ENCODE data around the gene GDPD5. TPM values are rescaled to one million over a fixed set of nuclear protein-coding genes. Genes with fewer than 3 reads are reported as not detected.

Gene GDPD5
- total RNA-seq, 1 donor from 2014 or later, result 9.7 TPM

GRCh38 chr11:75510723-75511019, 15.1 kb downstream of the GDPD5 start:
- Mint-ChIP-seq H3K4me3 (no peak overlapping the region), H3K27me3 (ENCODE audit: insufficient read depth) (peaks cover 2% of the 10 kb centered on the region), H3K27ac (no peak overlapping the region), H3K4me1 (ENCODE audit: low read depth) (peaks cover 9% of the 10 kb centered on the region), H3K36me3 (ENCODE audit: low read depth) (no peaks in the 10 kb centered on the region), H3K9me3 (no peaks in the 10 kb centered on the region)
- intact Hi-C loops (cut with micrococcal nuclease), result no loop called here
- DNase-seq (ENCODE audit: low spot score), result no peak

- intact Hi-C loops (cut with micrococcal nuclease), result no loop called here
- H3K9me3 Mint-ChIP-seq, result no peaks in the 10 kb centered on the region
- H3K27ac Mint-ChIP-seq, result no peak overlapping the region
- peaks cover 2% of the 10 kb centered on the region for H3K27me3 Mint-ChIP-seq (ENCODE audit: insufficient read depth)
- no peak overlapping the region for H3K4me3 Mint-ChIP-seq
- no peak for DNase-seq (ENCODE audit: low spot score)
- H3K4me1 Mint-ChIP-seq (ENCODE audit: low read depth), result peaks cover 9% of the 10 kb centered on the region
- no peaks in the 10 kb centered on the region for H3K36me3 Mint-ChIP-seq (ENCODE audit: low read depth)
Observed at GRCh38 chr11:75510004-75510722, 15.6 kb downstream of the GDPD5 start.

- peaks cover 2% of the 10 kb centered on the region for H3K27me3 Mint-ChIP-seq (ENCODE audit: insufficient read depth)
- H3K9me3 Mint-ChIP-seq, result no peaks in the 10 kb centered on the region
- no peaks in the 10 kb centered on the region for H3K36me3 Mint-ChIP-seq (ENCODE audit: low read depth)
- intact Hi-C loops (cut with micrococcal nuclease), result no loop called here
- H3K27ac Mint-ChIP-seq, result no peak overlapping the region
- DNase-seq (ENCODE audit: low spot score), result no peak
- H3K4me1 Mint-ChIP-seq (ENCODE audit: low read depth), result peaks cover 9% of the 10 kb centered on the region
- H3K4me3 Mint-ChIP-seq, result no peak overlapping the region
Observed at GRCh38 chr11:75509020-75509720, 16.6 kb downstream of the GDPD5 start.

- peaks cover 9% of the 10 kb centered on the region for H3K4me1 Mint-ChIP-seq (ENCODE audit: low read depth)
- peaks cover 2% of the 10 kb centered on the region for H3K27me3 Mint-ChIP-seq (ENCODE audit: insufficient read depth)
- intact Hi-C loops (cut with micrococcal nuclease), result no loop called here
- H3K9me3 Mint-ChIP-seq, result no peaks in the 10 kb centered on the region
- H3K27ac Mint-ChIP-seq, result peak overlapping the region; percentile 62
- no peaks in the 10 kb centered on the region for H3K36me3 Mint-ChIP-seq (ENCODE audit: low read depth)
- H3K4me3 Mint-ChIP-seq, result no peak overlapping the region
- DNase-seq (ENCODE audit: low spot score), result no peak
Observed at GRCh38 chr11:75508051-75508561, 17.6 kb downstream of the GDPD5 start.

- Mint-ChIP-seq H3K4me3 (no peak overlapping the region), H3K4me1 (ENCODE audit: low read depth) (peaks cover 10% of the 10 kb centered on the region), H3K9me3 (no peaks in the 10 kb centered on the region), H3K27me3 (ENCODE audit: insufficient read depth) (peaks cover 2% of the 10 kb centered on the region), H3K36me3 (ENCODE audit: low read depth) (no peaks in the 10 kb centered on the region), H3K27ac (peak overlapping the region; percentile 62)
- intact Hi-C loops (cut with micrococcal nuclease), result no loop called here
- DNase-seq (ENCODE audit: low spot score), result no peak
Observed at GRCh38 chr11:75507571-75507970, 18.2 kb downstream of the GDPD5 start.

GRCh38 chr11:75506827-75507226, 18.9 kb downstream of the GDPD5 start:
- Mint-ChIP-seq H3K36me3 (ENCODE audit: low read depth) (no peaks in the 10 kb centered on the region), H3K4me1 (ENCODE audit: low read depth) (peaks cover 18% of the 10 kb centered on the region), H3K27me3 (ENCODE audit: insufficient read depth) (peaks cover under 1% of the 10 kb centered on the region), H3K27ac (no peak overlapping the region), H3K4me3 (no peak overlapping the region), H3K9me3 (no peaks in the 10 kb centered on the region)
- intact Hi-C loops (cut with micrococcal nuclease), result no loop called here
- DNase-seq (ENCODE audit: low spot score), result no peak

DNA sequence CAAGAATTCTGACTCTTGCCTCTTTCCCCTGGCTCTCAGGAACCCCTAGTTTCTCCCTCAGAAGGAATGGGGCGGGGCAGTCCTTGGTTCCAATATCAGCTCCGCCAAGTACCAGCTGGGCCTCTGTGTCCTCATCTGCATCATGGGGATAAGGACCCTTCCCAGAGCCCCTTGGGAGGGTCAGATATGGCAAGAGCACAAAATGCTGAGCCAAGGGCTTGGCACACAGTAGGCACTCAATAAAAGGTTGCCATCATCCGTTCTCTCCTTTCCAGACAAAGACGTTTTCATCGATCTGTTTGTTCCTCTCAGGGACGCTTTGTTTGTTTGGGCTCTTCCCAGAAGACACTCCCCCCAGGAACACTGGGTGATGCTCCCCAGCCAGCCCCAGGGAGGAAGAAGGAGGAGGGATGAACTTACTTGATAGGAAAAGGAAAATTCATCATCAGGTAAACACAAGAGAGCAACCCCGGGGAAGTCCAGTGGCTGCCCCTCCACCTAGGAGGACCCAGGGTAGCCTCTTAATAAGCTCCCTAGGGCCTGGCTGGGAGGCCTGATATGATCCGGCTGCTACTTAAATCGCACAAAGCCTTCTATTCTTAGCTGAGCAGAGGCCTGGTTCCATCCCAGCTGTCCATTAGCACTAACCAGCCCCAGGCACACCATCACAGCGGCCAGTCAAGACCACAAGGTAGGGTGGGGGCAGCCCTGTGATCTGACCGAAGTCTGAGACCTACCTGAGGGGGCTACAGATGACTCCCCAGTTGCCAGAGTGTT, 19.6 kb downstream of the GDPD5 start:
- intact Hi-C loops (cut with micrococcal nuclease), result no loop called here
- H3K9me3 Mint-ChIP-seq, result no peaks in the 10 kb centered on the region
- peaks cover 19% of the 10 kb centered on the region for H3K4me1 Mint-ChIP-seq (ENCODE audit: low read depth)
- no peaks in the 10 kb centered on the region for H3K27me3 Mint-ChIP-seq (ENCODE audit: insufficient read depth)
- DNase-seq (ENCODE audit: low spot score), result no peak
- no peaks in the 10 kb centered on the region for H3K36me3 Mint-ChIP-seq (ENCODE audit: low read depth)
- no peak overlapping the region for H3K27ac Mint-ChIP-seq
- H3K4me3 Mint-ChIP-seq, result no peak overlapping the region

GRCh38 chr11:75504501-75504900, 21.2 kb downstream of the GDPD5 start:
- peaks cover 19% of the 10 kb centered on the region for H3K4me1 Mint-ChIP-seq (ENCODE audit: low read depth)
- intact Hi-C loops (cut with micrococcal nuclease), result no loop called here
- H3K9me3 Mint-ChIP-seq, result no peaks in the 10 kb centered on the region

DNA sequence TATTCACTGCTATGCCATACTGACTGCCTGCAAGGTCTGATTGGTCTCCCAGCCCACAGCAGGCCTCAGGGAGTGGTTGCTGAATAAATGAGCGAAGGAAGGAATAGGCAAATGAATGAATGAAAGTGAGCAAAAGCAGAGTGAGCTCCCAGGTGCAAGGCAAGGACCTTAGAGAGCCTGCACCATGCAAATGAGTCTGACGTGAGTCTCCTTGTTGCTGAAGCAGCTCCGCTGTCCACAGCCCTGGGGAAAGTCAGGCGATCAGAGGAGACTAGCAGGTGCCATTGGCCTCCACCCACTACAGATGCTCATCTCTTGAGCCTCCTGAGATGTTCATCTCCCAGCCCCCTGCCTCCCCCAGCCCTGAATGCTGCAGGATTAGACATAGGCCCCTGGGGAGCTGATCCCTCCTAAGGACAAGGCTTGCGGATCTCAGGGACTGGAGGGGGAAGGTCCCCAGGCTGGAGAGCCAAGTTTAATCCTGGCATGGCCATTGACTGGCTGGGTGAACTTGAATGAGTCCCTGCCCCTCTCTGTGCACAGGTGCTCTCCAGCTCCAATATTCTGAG, 22.1 kb downstream of the GDPD5 start:
- Mint-ChIP-seq H3K27me3 (ENCODE audit: insufficient read depth) (no peaks in the 10 kb centered on the region), H3K9me3 (no peaks in the 10 kb centered on the region), H3K36me3 (ENCODE audit: low read depth) (no peaks in the 10 kb centered on the region), H3K4me1 (ENCODE audit: low read depth) (peaks cover 27% of the 10 kb centered on the region), H3K27ac (no peak overlapping the region), H3K4me3 (no peak overlapping the region)
- no peak for DNase-seq (ENCODE audit: low spot score)
- intact Hi-C loops (cut with micrococcal nuclease), result no loop called here

More at GRCh38 chr11:75504501-75504900, 21.2 kb downstream of the GDPD5 start:
- H3K27me3 Mint-ChIP-seq (ENCODE audit: insufficient read depth), result no peaks in the 10 kb centered on the region
- no peaks in the 10 kb centered on the region for H3K36me3 Mint-ChIP-seq (ENCODE audit: low read depth)
- no peak overlapping the region for H3K27ac Mint-ChIP-seq
- no peak for DNase-seq (ENCODE audit: low spot score)
- no peak overlapping the region for H3K4me3 Mint-ChIP-seq

- Mint-ChIP-seq H3K36me3 (ENCODE audit: low read depth) (no peaks in the 10 kb centered on the region), H3K27me3 (ENCODE audit: insufficient read depth) (peaks cover 2% of the 10 kb centered on the region), H3K27ac (no peak overlapping the region), H3K4me3 (no peak overlapping the region), H3K9me3 (no peaks in the 10 kb centered on the region), H3K4me1 (ENCODE audit: low read depth) (peaks cover 23% of the 10 kb centered on the region)
- no peak for DNase-seq (ENCODE audit: low spot score)
- intact Hi-C loops (cut with micrococcal nuclease), result no loop called here
Observed at GRCh38 chr11:75502138-75502537, 23.6 kb downstream of the GDPD5 start.

- intact Hi-C loops (cut with micrococcal nuclease), result no loop called here
- H3K4me1 Mint-ChIP-seq (ENCODE audit: low read depth), result peaks cover 23% of the 10 kb centered on the region
Observed at GRCh38 chr11:75500742-75501141, 25.0 kb downstream of the GDPD5 start.

GRCh38 chr11:75499423-75500190, 26.1 kb downstream of the GDPD5 start:
- Mint-ChIP-seq H3K4me1 (ENCODE audit: low read depth) (peaks cover 23% of the 10 kb centered on the region), H3K36me3 (ENCODE audit: low read depth) (no peaks in the 10 kb centered on the region), H3K27me3 (ENCODE audit: insufficient read depth) (peaks cover 2% of the 10 kb centered on the region), H3K9me3 (no peaks in the 10 kb centered on the region), H3K27ac (no peak overlapping the region), H3K4me3 (no peak overlapping the region)
- intact Hi-C loops (cut with micrococcal nuclease), result no loop called here
- no peak for DNase-seq (ENCODE audit: low spot score)

More at GRCh38 chr11:75500742-75501141, 25.0 kb downstream of the GDPD5 start:
- Mint-ChIP-seq H3K36me3 (ENCODE audit: low read depth) (no peaks in the 10 kb centered on the region), H3K4me3 (no peak overlapping the region), H3K27ac (no peak overlapping the region), H3K27me3 (ENCODE audit: insufficient read depth) (peaks cover 2% of the 10 kb centered on the region), H3K9me3 (no peaks in the 10 kb centered on the region)
- DNase-seq (ENCODE audit: low spot score), result no peak
